ENCODE measurements around the gene ANKRD35.
A peak's percentile ranks its signal among the peaks of the same experiment; 100 is the strongest.

Gene ANKRD35

GRCh38 chr1:145906954-145907753 is 21.5 kb upstream of the ANKRD35 start:
- no peak overlapping the region for H3K4me3 ChIP-seq (ENCODE audit: control insufficient read depth, low read depth, low read length)
- DNase-seq (ENCODE audit: low read depth): peak; percentile 75
- TF ChIP-seq CTCF (conservative IDR thresholded peaks at IDR 0.05; ENCODE audit: control insufficient read depth, insufficient read depth, low read depth, low read length): no peak

GRCh38 chr1:145901312-145902021 is 15.8 kb upstream of the ANKRD35 start:
- H3K4me3 ChIP-seq (ENCODE audit: control insufficient read depth, low read depth, low read length): no peak overlapping the region
- no peak for DNase-seq (ENCODE audit: low read depth)
- peak; percentile 17 for TF ChIP-seq CTCF (conservative IDR thresholded peaks at IDR 0.05; ENCODE audit: control insufficient read depth, insufficient read depth, low read depth, low read length)

- no peak for TF ChIP-seq CTCF (conservative IDR thresholded peaks at IDR 0.05; ENCODE audit: control insufficient read depth, insufficient read depth, low read depth, low read length)
- no peak for DNase-seq (ENCODE audit: low read depth)
These were observed 13.1 kb upstream of the ANKRD35 start for GRCh38 chr1:145898756-145899155.

GRCh38 chr1:145897969-145898368 is 12.3 kb upstream of the ANKRD35 start:
- TF ChIP-seq CTCF (conservative IDR thresholded peaks at IDR 0.05; ENCODE audit: control insufficient read depth, insufficient read depth, low read depth, low read length): no peak
- no peak for DNase-seq (ENCODE audit: low read depth)

More at GRCh38 chr1:145898756-145899155, 13.1 kb upstream of the ANKRD35 start:
- H3K4me3 ChIP-seq (ENCODE audit: control insufficient read depth, low read depth, low read length): no peak overlapping the region

GRCh38 chr1:145895471-145895870 is 9.8 kb upstream of the ANKRD35 start:
- no peak for TF ChIP-seq CTCF (conservative IDR thresholded peaks at IDR 0.05; ENCODE audit: control insufficient read depth, insufficient read depth, low read depth, low read length)
- no peak for DNase-seq (ENCODE audit: low read depth)
- H3K4me3 ChIP-seq (ENCODE audit: control insufficient read depth, low read depth, low read length): no peak overlapping the region

More at GRCh38 chr1:145897969-145898368, 12.3 kb upstream of the ANKRD35 start:
- H3K4me3 ChIP-seq (ENCODE audit: control insufficient read depth, low read depth, low read length): no peak overlapping the region

GRCh38 chr1:145893306-145894055 is 7.8 kb upstream of the ANKRD35 start:
- DNase-seq (ENCODE audit: low read depth): no peak
- no peak for TF ChIP-seq CTCF (conservative IDR thresholded peaks at IDR 0.05; ENCODE audit: control insufficient read depth, insufficient read depth, low read depth, low read length)
- no peak overlapping the region for H3K4me3 ChIP-seq (ENCODE audit: control insufficient read depth, low read depth, low read length)

All from fibroblast of mammary gland (primary cell).